ENCODE measurements around the gene PDCL2.
A peak's percentile ranks its signal among the peaks of the same experiment; 100 is the strongest.

Gene PDCL2

GRCh38 chr4:55547918-55548317 lies 44.1 kb downstream of the PDCL2 start:
- Histone ChIP-seq H3K36me3 (replicated peaks) (no peaks in the 10 kb centered on the region), H3K27me3 (replicated peaks) (no peaks in the 10 kb centered on the region), H3K4me3 (ENCODE audit: low read depth, low read length) (peak overlapping the region; percentile 72), H3K27ac (no peak overlapping the region)
- in situ Hi-C loops (cut with HindIII; ENCODE audit: low pct_ligation_motif_present, low sequenced_read_pairs), result no loop called here
- no peak for TF ChIP-seq CTCF (IDR thresholded peaks at IDR 0.05; ENCODE audit: low read depth, low read length, missing control alignments)
- no peak for DNase-seq

- TF ChIP-seq CTCF (IDR thresholded peaks at IDR 0.05; ENCODE audit: low read depth, low read length, missing control alignments), result no peak
Measured at GRCh38 chr4:55547466-55547770, 44.6 kb downstream of the PDCL2 start.

GRCh38 chr4:55546756-55547465 lies 45.1 kb downstream of the PDCL2 start, which contains the start of gene CLOCK:
TSS of gene CLOCK (minus strand) at chr4:55546909. CDS start at chr4:55482785, 64,124 bp downstream.
- Histone ChIP-seq H3K27me3 (replicated peaks) (no peaks in the 10 kb centered on the region), H3K36me3 (replicated peaks) (no peaks in the 10 kb centered on the region), H3K4me3 (ENCODE audit: low read depth, low read length) (peak within 1 kb of the TSS; percentile 72), H3K27ac (peak within 1 kb of the TSS; percentile 82)
- DNase-seq, result peak; percentile 70
- peak; percentile 48 for TF ChIP-seq CTCF (IDR thresholded peaks at IDR 0.05; ENCODE audit: low read depth, low read length, missing control alignments)
- in situ Hi-C loops (cut with HindIII; ENCODE audit: low pct_ligation_motif_present, low sequenced_read_pairs), result no loop called here

More at GRCh38 chr4:55547466-55547770, 44.6 kb downstream of the PDCL2 start:
- peak overlapping the region; percentile 73 for H3K27ac ChIP-seq
- peak; percentile 37 for DNase-seq
- no peaks in the 10 kb centered on the region for H3K36me3 ChIP-seq (replicated peaks)
- peak overlapping the region; percentile 72 for H3K4me3 ChIP-seq (ENCODE audit: low read depth, low read length)
- H3K27me3 ChIP-seq (replicated peaks), result no peaks in the 10 kb centered on the region
- in situ Hi-C loops (cut with HindIII; ENCODE audit: low pct_ligation_motif_present, low sequenced_read_pairs), result no loop called here

- Histone ChIP-seq H3K27ac (peak overlapping the region; percentile 73), H3K36me3 (replicated peaks) (no peaks in the 10 kb centered on the region), H3K27me3 (replicated peaks) (no peaks in the 10 kb centered on the region), H3K4me3 (ENCODE audit: low read depth, low read length) (peak overlapping the region; percentile 72)
- TF ChIP-seq CTCF (IDR thresholded peaks at IDR 0.05; ENCODE audit: low read depth, low read length, missing control alignments), result no peak
- DNase-seq, result no peak
- in situ Hi-C loops (cut with HindIII; ENCODE audit: low pct_ligation_motif_present, low sequenced_read_pairs), result no loop called here
Measured at GRCh38 chr4:55546506-55546755, 45.6 kb downstream of the PDCL2 start.

- peak; percentile 47 for DNase-seq
- Histone ChIP-seq H3K36me3 (replicated peaks) (no peaks in the 10 kb centered on the region), H3K27me3 (replicated peaks) (no peaks in the 10 kb centered on the region), H3K4me3 (ENCODE audit: low read depth, low read length) (peak overlapping the region; percentile 72), H3K27ac (peak overlapping the region; percentile 82)
- TF ChIP-seq CTCF (IDR thresholded peaks at IDR 0.05; ENCODE audit: low read depth, low read length, missing control alignments), result no peak
- in situ Hi-C loops (cut with HindIII; ENCODE audit: low pct_ligation_motif_present, low sequenced_read_pairs), result no loop called here
Measured at GRCh38 chr4:55545641-55546505, 46.2 kb downstream of the PDCL2 start.

Data from brain microvascular endothelial cell (primary cell).